Smooth muscle cell (in vitro differentiated cells): ENCODE data around the gene SPATA24. TPM values are rescaled to one million over a fixed set of nuclear protein-coding genes. Genes with fewer than 3 reads are reported as not detected.
"Not testable (repeated sequence)": the region's sequence is repeated elsewhere in the genome, so short reads cannot be mapped to it uniquely, and the experiment has no call there.

Experiments used
- DNase-seq: peaks from one replicate; lab custom pipeline; 2025; ENCODE audit not compliant: unreplicated experiment; lab: John Stamatoyannopoulos, UW
- H2AFZ ChIP-seq: fragments of 200-600 bp; sonication (generic); 2 replicates; pipeline ENCODE4 v1.6.0; 2016; ENCODE audit warnings: antibody characterized with exemption, low read depth, mild to moderate bottlenecking
- H3F3A ChIP-seq: fragments of 200-600 bp; sonication (generic); 2 replicates; pipeline ENCODE4 v1.6.0; 2017; ENCODE audit warnings: antibody characterized with exemption, low read depth
- H3K27ac ChIP-seq: fragments of 200-600 bp; sonication (generic); 2 replicates; pipeline ENCODE4 v1.5.1; 2016; ENCODE audit warnings: low read depth, mild to moderate bottlenecking
- H3K27me3 ChIP-seq: fragments of 200-600 bp; sonication (generic); 2 replicates; pipeline ENCODE4 v1.6.1; 2016; ENCODE audit warnings: low read depth, mild to moderate bottlenecking
- H3K36me3 ChIP-seq: fragments of 200-600 bp; sonication (generic); 2 replicates; pipeline ENCODE4 v1.5.1; 2016; ENCODE audit warnings: low read depth
- H3K4me1 ChIP-seq: fragments of 200-600 bp; sonication (generic); 2 replicates; pipeline ENCODE4 v1.5.1; 2016; ENCODE audit warnings: low read depth
- H3K4me2 ChIP-seq: fragments of 200-600 bp; sonication (generic); 2 replicates; pipeline ENCODE4 v1.6.0; 2016; ENCODE audit warnings: mild to moderate bottlenecking
- H3K4me3 ChIP-seq: fragments of 200-600 bp; sonication (generic); 2 replicates; pipeline ENCODE4 v1.5.1; 2016; ENCODE audit warnings: mild to moderate bottlenecking
- H3K79me2 ChIP-seq: fragments of 200-600 bp; sonication (generic); 2 replicates; pipeline ENCODE4 v1.6.0; 2016; ENCODE audit warnings: low read depth, mild to moderate bottlenecking
- H3K9ac ChIP-seq: fragments of 200-600 bp; sonication (generic); 2 replicates; pipeline ENCODE4 v1.6.0; 2016; ENCODE audit warnings: low read depth
- H3K9me3 ChIP-seq: fragments of 200-600 bp; sonication (generic); replicated peaks from 2 replicates; pipeline ENCODE4 v1.5.1; 2016; ENCODE audit warnings: low read depth
- H4K20me1 ChIP-seq: fragments of 200-600 bp; sonication (generic); 2 replicates; pipeline ENCODE4 v1.6.0; 2016; ENCODE audit warnings: low read depth
- WGBS: methylation state at CpG from one replicate; pipeline ENCODE4 v1.1.7; 2016; ENCODE audit warnings: low lambda C conversion rate; 5-methylcytosine and 5-hydroxymethylcytosine counted together
- polyA plus RNA-seq: library from polyadenylated mRNA; unstranded; fragments of >200 nt; fragmentation: Nextera tagmentation; extraction: Ambion mirVana; gene quantifications from 2 replicates; pipeline ENCODE4 v1.2.1, GENCODE V29; 2016
- total RNA-seq: library from RNA; depleted of rRNA; stranded (reverse); fragments of >200 nt; gene quantifications from 2 replicates; pipeline ENCODE4 v1.2.3, GENCODE V29; 2014
- TF ChIP-seq, protein P1 (sequence below): fragments of 200-600 bp; sonication (generic); IDR thresholded peaks from 2 replicates; pipeline ENCODE4 v1.5.1; 2017; ENCODE audit warnings: borderline replicate concordance, mild to moderate bottlenecking, antibody characterized with exemption; ENCODE audit not compliant: insufficient read depth, poor library complexity, severe bottlenecking

Gene SPATA24
- total and polyA plus RNA-seq, 2 experiments from 2014 or later, result 2.0 to 2.6 TPM

- peaks cover 8% of the 10 kb centered on the region for H3K4me1 ChIP-seq
- H3K9ac ChIP-seq, result peak overlapping the region; percentile 77
- no peaks in the 10 kb centered on the region for H3K9me3 ChIP-seq
- H4K20me1 ChIP-seq, result no peaks in the 10 kb centered on the region
- no peaks in the 10 kb centered on the region for H3K36me3 ChIP-seq
- H3K4me2 ChIP-seq, result peak overlapping the region; percentile 65
- H3K27me3 ChIP-seq, result no peaks in the 10 kb centered on the region
- 72% methylated on average over 5 of the region's 5 CpGs for WGBS
- no peak overlapping the region for H3K4me3 ChIP-seq
- DNase-seq, result no peak
- peak overlapping the region; percentile 94 for H3K27ac ChIP-seq
- H2AFZ ChIP-seq, result no peak overlapping the region
- H3F3A ChIP-seq, result peaks cover 10% of the 10 kb centered on the region
- H3K79me2 ChIP-seq, result no peaks in the 10 kb centered on the region
- TF ChIP-seq, protein P1, sequence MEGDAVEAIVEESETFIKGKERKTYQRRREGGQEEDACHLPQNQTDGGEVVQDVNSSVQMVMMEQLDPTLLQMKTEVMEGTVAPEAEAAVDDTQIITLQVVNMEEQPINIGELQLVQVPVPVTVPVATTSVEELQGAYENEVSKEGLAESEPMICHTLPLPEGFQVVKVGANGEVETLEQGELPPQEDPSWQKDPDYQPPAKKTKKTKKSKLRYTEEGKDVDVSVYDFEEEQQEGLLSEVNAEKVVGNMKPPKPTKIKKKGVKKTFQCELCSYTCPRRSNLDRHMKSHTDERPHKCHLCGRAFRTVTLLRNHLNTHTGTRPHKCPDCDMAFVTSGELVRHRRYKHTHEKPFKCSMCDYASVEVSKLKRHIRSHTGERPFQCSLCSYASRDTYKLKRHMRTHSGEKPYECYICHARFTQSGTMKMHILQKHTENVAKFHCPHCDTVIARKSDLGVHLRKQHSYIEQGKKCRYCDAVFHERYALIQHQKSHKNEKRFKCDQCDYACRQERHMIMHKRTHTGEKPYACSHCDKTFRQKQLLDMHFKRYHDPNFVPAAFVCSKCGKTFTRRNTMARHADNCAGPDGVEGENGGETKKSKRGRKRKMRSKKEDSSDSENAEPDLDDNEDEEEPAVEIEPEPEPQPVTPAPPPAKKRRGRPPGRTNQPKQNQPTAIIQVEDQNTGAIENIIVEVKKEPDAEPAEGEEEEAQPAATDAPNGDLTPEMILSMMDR, result no peak
These were observed 43.3 kb upstream of the SPATA24 start for GRCh38 chr5:139446956-139447779.

- Histone ChIP-seq H3K4me1 (peaks cover 8% of the 10 kb centered on the region), H3K9me3 (no peaks in the 10 kb centered on the region), H3K27ac (peak overlapping the region; percentile 94), H3K27me3 (no peaks in the 10 kb centered on the region), H3F3A (peaks cover 10% of the 10 kb centered on the region), H3K79me2 (no peaks in the 10 kb centered on the region), H3K4me2 (peak overlapping the region; percentile 43), H3K4me3 (no peak overlapping the region), H3K36me3 (no peaks in the 10 kb centered on the region), H4K20me1 (no peaks in the 10 kb centered on the region), H3K9ac (peak overlapping the region; percentile 37), H2AFZ (no peak overlapping the region)
- WGBS, result 36% methylated on average over 7 of the region's 7 CpGs
- no peak for DNase-seq
- TF ChIP-seq, protein P1, result no peak
These were observed 41.7 kb upstream of the SPATA24 start for GRCh38 chr5:139445325-139446170.

DNA sequence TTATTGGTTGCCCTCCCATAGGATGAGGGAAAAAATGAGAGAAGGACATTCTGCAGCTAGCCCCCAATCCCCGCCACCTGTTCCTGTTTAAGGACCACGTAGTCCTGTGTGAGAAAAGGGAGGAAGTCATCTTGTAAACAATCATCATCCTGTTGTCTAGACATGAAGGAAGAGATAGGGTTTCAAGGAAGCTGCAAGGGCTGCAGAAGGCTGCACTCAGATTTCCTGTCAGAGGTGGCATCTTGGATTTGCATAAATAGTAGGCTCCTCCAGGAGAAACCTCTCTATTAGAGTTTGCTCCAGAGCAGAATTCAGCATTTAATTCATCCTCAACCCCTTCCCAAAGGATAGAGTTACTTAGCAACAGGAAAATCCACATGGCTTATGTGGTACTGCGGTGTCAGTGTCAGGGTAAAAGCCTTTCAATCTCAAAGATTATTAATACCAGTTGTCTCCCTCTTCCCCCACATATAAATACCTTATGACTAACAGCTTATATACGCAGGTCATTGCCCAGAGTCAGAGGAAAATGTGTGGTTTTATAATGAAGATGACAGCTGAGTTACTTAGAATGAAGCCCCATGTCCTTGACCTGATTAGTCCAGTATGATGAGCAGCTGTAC is 40.1 kb upstream of the SPATA24 start:
- WGBS, result 35% methylated on average over 4 of the region's 4 CpGs
- peak overlapping the region; percentile 51 for H3K9ac ChIP-seq
- H3K27me3 ChIP-seq, result no peaks in the 10 kb centered on the region
- H3F3A ChIP-seq, result peaks cover 15% of the 10 kb centered on the region
- H3K9me3 ChIP-seq, result no peaks in the 10 kb centered on the region
- peak overlapping the region; percentile 33 for H3K4me2 ChIP-seq
- no peaks in the 10 kb centered on the region for H3K79me2 ChIP-seq
- H3K4me1 ChIP-seq, result peaks cover 12% of the 10 kb centered on the region
- no peaks in the 10 kb centered on the region for H4K20me1 ChIP-seq
- no peak overlapping the region for H3K4me3 ChIP-seq
- peak overlapping the region; percentile 94 for H3K27ac ChIP-seq
- no peaks in the 10 kb centered on the region for H3K36me3 ChIP-seq
- H2AFZ ChIP-seq, result no peak overlapping the region
- TF ChIP-seq, protein P1, result no peak
- no peak for DNase-seq

GRCh38 chr5:139440416-139440815 is 36.5 kb upstream of the SPATA24 start:
- H3K4me2 ChIP-seq, H3K27me3 ChIP-seq, H3K4me3 ChIP-seq, H3K36me3 ChIP-seq, H3K4me1 ChIP-seq, H3K9ac ChIP-seq, H4K20me1 ChIP-seq, H3K27ac ChIP-seq, H3K9me3 ChIP-seq, H2AFZ ChIP-seq, DNase-seq, H3F3A ChIP-seq, H3K79me2 ChIP-seq: not testable (repeated sequence)
- 94% methylated on average over 17 of the region's 17 CpGs for WGBS
